Keratinocyte (primary cell): ENCODE measurements around the gene LMNA. TPM values are rescaled to one million over a fixed set of nuclear protein-coding genes. Genes with fewer than 3 reads are reported as not detected.

Source experiments
- DNase-seq: peaks from one replicate; pipeline ENCODE4 v3.0.0-alpha.2; 2011; ENCODE audit warnings: low read depth, missing footprints, low spot score
- FAIRE-seq: peaks from 2 replicates; lab custom pipeline; 2011; peaks lifted over from hg19 to GRCh38; lab: Jason Lieb, UNC
- H2AFZ ChIP-seq: 2 replicates; pipeline ENCODE4 v1.6.0; 2012; ENCODE audit warnings: low read length, control low read depth, inconsistent platforms; ENCODE audit not compliant: control insufficient read depth
- H3K27ac ChIP-seq: 2 replicates; pipeline ENCODE4 v1.5.1; 2011; ENCODE audit warnings: low read length; ENCODE audit not compliant: control insufficient read depth, insufficient read depth
- H3K27me3 ChIP-seq: 3 replicates; pipeline ENCODE4 v1.6.0; 2011; ENCODE audit warnings: low read length; ENCODE audit not compliant: control insufficient read depth, insufficient read depth; ENCODE audit errors: extremely low read depth
- H3K36me3 ChIP-seq, 2 experiments: 2 replicates in 1 of 2; 3 replicates in 1 of 2; pipeline ENCODE4 v1.5.1; 2011; ENCODE audit warnings: low read length in 2 of 2, mild to moderate bottlenecking in 1 of 2; ENCODE audit not compliant: control insufficient read depth in 2 of 2, insufficient read depth in 2 of 2; ENCODE audit errors: extremely low read depth in 1 of 2
- H3K4me1 ChIP-seq: 3 replicates; pipeline ENCODE4 v1.5.1; 2011; ENCODE audit warnings: low read length; ENCODE audit not compliant: control insufficient read depth, insufficient read depth; ENCODE audit errors: extremely low read depth
- H3K4me2 ChIP-seq: 3 replicates; pipeline ENCODE4 v1.6.0; 2011; ENCODE audit warnings: low read depth, low read length; ENCODE audit not compliant: control insufficient read depth, insufficient read depth; ENCODE audit errors: extremely low read depth
- H3K4me3 ChIP-seq, 3 experiments: fragments of 200-600 bp in 1 of 3; sonication (generic) in 1 of 3; 2 replicates in 2 of 3; 3 replicates in 1 of 3; pipeline ENCODE4 v1.5.1; 2011 to 2016; ENCODE audit warnings: low read length in 3 of 3, mild to moderate bottlenecking in 3 of 3, control low read depth in 2 of 3, inconsistent platforms in 1 of 3, low read depth in 1 of 3, mixed read lengths in 1 of 3, mixed run types in 1 of 3, moderate library complexity in 1 of 3; ENCODE audit not compliant: control insufficient read depth in 2 of 3, insufficient read depth in 2 of 3; ENCODE audit errors: extremely low read depth in 1 of 3
- H3K79me2 ChIP-seq: 2 replicates; pipeline ENCODE4 v1.6.0; 2012; ENCODE audit warnings: low read length; ENCODE audit not compliant: control insufficient read depth, insufficient read depth
- H3K9ac ChIP-seq: 3 replicates; pipeline ENCODE4 v1.6.0; 2011; ENCODE audit warnings: low read length; ENCODE audit not compliant: control insufficient read depth, insufficient read depth; ENCODE audit errors: extremely low read depth
- H3K9me1 ChIP-seq: 3 replicates; pipeline ENCODE4 v1.6.0; 2011; ENCODE audit warnings: low read length; ENCODE audit not compliant: control insufficient read depth, insufficient read depth; ENCODE audit errors: extremely low read depth
- H3K9me3 ChIP-seq: 2 replicates; pipeline ENCODE4 v1.5.1; 2012; ENCODE audit warnings: low read depth, low read length; ENCODE audit not compliant: control insufficient read depth
- H4K20me1 ChIP-seq: 3 replicates; pipeline ENCODE4 v1.6.0; 2011; ENCODE audit warnings: low read length; ENCODE audit not compliant: control insufficient read depth, insufficient read depth; ENCODE audit errors: extremely low read depth
- CTCF ChIP-seq, 3 experiments: IDR thresholded peaks in 1 of 3; conservative IDR thresholded peaks in 1 of 3; optimal IDR thresholded peaks in 1 of 3; 2 replicates in 2 of 3; 3 replicates in 1 of 3; pipeline versions ENCODE3 to v1.5.1; 2011; ENCODE audit warnings: low read length in 3 of 3, mild to moderate bottlenecking in 3 of 3, moderate library complexity in 2 of 3, control low read depth in 1 of 3, inconsistent platforms in 1 of 3; ENCODE audit not compliant: insufficient read depth in 2 of 3; ENCODE audit errors: extremely low read depth in 1 of 3
- EZH2 ChIP-seq: IDR thresholded peaks from one replicate; pipeline ENCODE4 v1.6.1; 2012; ENCODE audit warnings: inconsistent platforms, mild to moderate bottlenecking, low read length, moderate library complexity
- dilution Hi-C: fragments of 300-500 bp; cut with MboI; formaldehyde crosslinking; loops from one replicate; pipeline ENCODE4 v1.7.0; 2020; ENCODE audit warnings: low sequenced_read_pairs; ENCODE audit not compliant: extremely low pct_ligation_motif_present
- polyA plus RNA-seq, 5 experiments: library from polyadenylated mRNA; depleted of rRNA in 3 of 5; stranded (reverse) in 3 of 5; stranded (forward) in 1 of 5; unstranded in 1 of 5; fragments of >200 nt; gene quantifications; 1 replicate in 1 of 5; 2 replicates in 3 of 5; 3 replicates in 1 of 5; pipeline versions ENCODE4 v1.2.1 to v1.2.3, GENCODE V29; 2011 to 2012; ENCODE audit warnings: missing spikeins in 2 of 5, low read depth in 1 of 5, low replicate concordance in 1 of 5

Gene LMNA
- polyA plus RNA-seq, 1 donor (not counting 4 experiments of a cell fraction or from before 2014, with no cell fraction given) = 444 TPM

GRCh38 chr1:156065871-156066270, 48.6 kb upstream of the LMNA start:
- TF ChIP-seq EZH2 (no peak), CTCF (optimal IDR thresholded peaks at IDR 0.05 in 1 of 3, IDR thresholded peaks at IDR 0.05 in 1 of 3, conservative IDR thresholded peaks at IDR 0.05 in 1 of 3; ENCODE audit: extremely low read depth in 1 of 3, insufficient read depth in 2 of 3, low read length in 3 of 3) (no peak)
- Histone ChIP-seq H3K4me1 (peaks cover 13% of the 10 kb centered on the region), H3K27me3 (no peaks in the 10 kb centered on the region), H3K9ac (no peak overlapping the region), H3K4me2 (no peak overlapping the region), H3K27ac (no peak overlapping the region), H2AFZ (no peak overlapping the region), H3K9me1 (peaks cover 2% of the 10 kb centered on the region), H3K79me2 (peaks cover 21% of the 10 kb centered on the region), H3K36me3 (peaks cover 21 to 25% of the 10 kb centered on the region in 2 experiments), H4K20me1 (no peaks in the 10 kb centered on the region), H3K9me3 (no peaks in the 10 kb centered on the region), H3K4me3 (no peak overlapping the region)
- dilution Hi-C loops = no loop called here
- DNase-seq = no peak
- FAIRE-seq = no peak

GRCh38 chr1:156067262-156067661, 47.2 kb upstream of the LMNA start:
- Histone ChIP-seq H3K9me3 (no peaks in the 10 kb centered on the region), H2AFZ (no peak overlapping the region), H3K27ac (no peak overlapping the region), H4K20me1 (no peaks in the 10 kb centered on the region), H3K9ac (no peak overlapping the region), H3K27me3 (no peaks in the 10 kb centered on the region), H3K4me3 (no peak overlapping the region), H3K79me2 (peaks cover 10% of the 10 kb centered on the region), H3K4me1 (peaks cover 9% of the 10 kb centered on the region), H3K9me1 (peaks cover under 1% of the 10 kb centered on the region), H3K36me3 (peaks cover 21 to 26% of the 10 kb centered on the region in 2 experiments), H3K4me2 (no peak overlapping the region)
- dilution Hi-C loops = no loop called here
- no peak for DNase-seq
- no peak for TF ChIP-seq EZH2
- no peak for TF ChIP-seq CTCF (optimal IDR thresholded peaks at IDR 0.05 in 1 of 3, IDR thresholded peaks at IDR 0.05 in 1 of 3, conservative IDR thresholded peaks at IDR 0.05 in 1 of 3; ENCODE audit: extremely low read depth in 1 of 3, insufficient read depth in 2 of 3, low read length in 3 of 3)
- no peak for FAIRE-seq
